Measurements from ENCODE around the gene ZEB1.
A peak's percentile ranks its signal among the peaks of the same experiment; 100 is the strongest.

The ZEB1 gene

GRCh38 chr10:31374146-31374696, 55.2 kb downstream of the ZEB1 start:
- Histone ChIP-seq H3K27ac (ENCODE audit: low read length) (no peak overlapping the region), H3K4me2 (ENCODE audit: low read depth, low read length) (peak overlapping the region; percentile 51; the same call in 1 of the 2 replicates)
- no peak for DNase-seq

GRCh38 chr10:31381171-31381570, 62.2 kb downstream of the ZEB1 start:
- H3K9ac ChIP-seq (ENCODE audit: low read length) = no peak overlapping the region
- no peak for DNase-seq
- 0 out of 2 replicates have a peak, but pooled peaks cover 3% of the 10 kb centered on the region for H3K79me2 ChIP-seq (ENCODE audit: low read length)
- H4K20me1 ChIP-seq (ENCODE audit: insufficient read depth, low read length) = no peaks in the 10 kb centered on the region
- TF ChIP-seq EZH2phosphoT487 (IDR thresholded peaks at IDR 0.05; ENCODE audit: low read length) (no peak), EZH2 (optimal IDR thresholded peaks at IDR 0.05; ENCODE audit: low read depth, low read length) (no peak), CTCF (IDR thresholded peaks at IDR 0.05; ENCODE audit: low read length) (no peak)
- H2AFZ ChIP-seq (ENCODE audit: low read length) = no peak overlapping the region
- H3K9me3 ChIP-seq (replicated peaks; ENCODE audit: insufficient read depth, low read length) = no peaks in the 10 kb centered on the region
- peaks cover 21% of the 10 kb centered on the region for H3K4me1 ChIP-seq (ENCODE audit: low read length)
- H3K9me2 ChIP-seq (replicated peaks; ENCODE audit: insufficient read depth, low read length) = no peaks in the 10 kb centered on the region
- no peak overlapping the region for H3K4me3 ChIP-seq (ENCODE audit: low read length)
- peaks cover 34% of the 10 kb centered on the region for H3F3A ChIP-seq (ENCODE audit: insufficient read depth, low read length)
- no peak overlapping the region for H3K4me2 ChIP-seq (ENCODE audit: low read depth, low read length)
- peak overlapping the region; percentile 72; the same call in 1 of the 2 replicates for H3K27ac ChIP-seq (ENCODE audit: low read length)
- H3K36me3 ChIP-seq (replicated peaks; ENCODE audit: insufficient read depth, low read length) = no peaks in the 10 kb centered on the region
- no peaks in the 10 kb centered on the region for H3K27me3 ChIP-seq (replicated peaks; ENCODE audit: insufficient read depth, low read length)

More at GRCh38 chr10:31374146-31374696, 55.2 kb downstream of the ZEB1 start:
- Histone ChIP-seq H3K27me3 (replicated peaks; ENCODE audit: insufficient read depth, low read length) (no peaks in the 10 kb centered on the region), H3K36me3 (replicated peaks; ENCODE audit: insufficient read depth, low read length) (no peaks in the 10 kb centered on the region), H3K9me3 (replicated peaks; ENCODE audit: insufficient read depth, low read length) (no peaks in the 10 kb centered on the region), H3K9me2 (replicated peaks; ENCODE audit: insufficient read depth, low read length) (no peaks in the 10 kb centered on the region), H3K79me2 (ENCODE audit: low read length) (peaks cover 47% of the 10 kb centered on the region), H3K9ac (ENCODE audit: low read length) (no peak overlapping the region), H3K4me3 (ENCODE audit: low read length) (no peak overlapping the region), H3K4me1 (ENCODE audit: low read length) (peaks cover 17% of the 10 kb centered on the region; the same call in 1 of the 2 replicates), H3F3A (ENCODE audit: insufficient read depth, low read length) (no peaks in the 10 kb centered on the region), H4K20me1 (ENCODE audit: insufficient read depth, low read length) (no peaks in the 10 kb centered on the region), H2AFZ (ENCODE audit: low read length) (no peak overlapping the region)
- TF ChIP-seq EZH2 (optimal IDR thresholded peaks at IDR 0.05; ENCODE audit: low read depth, low read length) = no peak
- TF ChIP-seq CTCF (IDR thresholded peaks at IDR 0.05; ENCODE audit: low read length) = no peak
- TF ChIP-seq EZH2phosphoT487 (IDR thresholded peaks at IDR 0.05; ENCODE audit: low read length) = no peak

GRCh38 chr10:31381766-31382316, 62.8 kb downstream of the ZEB1 start:
- no peaks in the 10 kb centered on the region for H3K27me3 ChIP-seq (replicated peaks; ENCODE audit: insufficient read depth, low read length)
- peak; percentile 86 for DNase-seq
- no peaks in the 10 kb centered on the region for H4K20me1 ChIP-seq (ENCODE audit: insufficient read depth, low read length)
- H3K4me1 ChIP-seq (ENCODE audit: low read length) = peaks cover 20% of the 10 kb centered on the region
- no peak overlapping the region for H3K4me3 ChIP-seq (ENCODE audit: low read length)
- H3K9me2 ChIP-seq (replicated peaks; ENCODE audit: insufficient read depth, low read length) = no peaks in the 10 kb centered on the region
- H2AFZ ChIP-seq (ENCODE audit: low read length) = no peak overlapping the region
- H3K4me2 ChIP-seq (ENCODE audit: low read depth, low read length) = peak overlapping the region; percentile 42
- H3K36me3 ChIP-seq (replicated peaks; ENCODE audit: insufficient read depth, low read length) = no peaks in the 10 kb centered on the region
- TF ChIP-seq EZH2phosphoT487 (IDR thresholded peaks at IDR 0.05; ENCODE audit: low read length) = no peak
- no peak for TF ChIP-seq CTCF (IDR thresholded peaks at IDR 0.05; ENCODE audit: low read length)
- TF ChIP-seq EZH2 (optimal IDR thresholded peaks at IDR 0.05; ENCODE audit: low read depth, low read length) = no peak
- peak overlapping the region; percentile 30 for H3K9ac ChIP-seq (ENCODE audit: low read length)
- H3K79me2 ChIP-seq (ENCODE audit: low read length) = 0 out of 2 replicates have a peak, but pooled peaks cover 3% of the 10 kb centered on the region
- peaks cover 34% of the 10 kb centered on the region for H3F3A ChIP-seq (ENCODE audit: insufficient read depth, low read length)
- H3K9me3 ChIP-seq (replicated peaks; ENCODE audit: insufficient read depth, low read length) = no peaks in the 10 kb centered on the region
- H3K27ac ChIP-seq (ENCODE audit: low read length) = peak overlapping the region; percentile 72
